Measurements from ENCODE around the gene MRLN. TPM values are rescaled to one million over a fixed set of nuclear protein-coding genes. Genes with fewer than 3 reads are reported as not detected.

Gene MRLN
- total RNA-seq, 3 donors from 2014 or later (not counting 1 experiment from before 2014, with no cell fraction given), result not detected

- Histone ChIP-seq H3K9me3 (ENCODE audit: control insufficient read depth, insufficient read depth, low read length) (no peaks in the 10 kb centered on the region), H3K4me1 (ENCODE audit: control insufficient read depth, insufficient read depth, low read length) (no peaks in the 10 kb centered on the region), H3K4me3 (ENCODE audit: low read length) (no peak overlapping the region), H3K27me3 (ENCODE audit: control insufficient read depth, insufficient read depth, low read length) (no peaks in the 10 kb centered on the region), H3K36me3 (ENCODE audit: control insufficient read depth, insufficient read depth, low read length) (no peaks in the 10 kb centered on the region), H3K27ac (ENCODE audit: low read length) (no peak overlapping the region)
- H3K36me3 Mint-ChIP-seq, result no peaks in the 10 kb centered on the region
- ATAC-seq (no peak), DNase-seq (no peak)
- TF ChIP-seq CTCF (IDR thresholded peaks at IDR 0.05), result no peak
- no peak overlapping the region for H3K27ac Mint-ChIP-seq
- H3K9me3 Mint-ChIP-seq, result peaks cover 0 to 3% of the 10 kb centered on the region in 2 donors
- H3K4me1 Mint-ChIP-seq, result no peaks in the 10 kb centered on the region
- H3K4me3 Mint-ChIP-seq, result no peak overlapping the region
- H3K27me3 Mint-ChIP-seq (ENCODE audit: low read depth in 2 of 2), result peaks cover 0 to 3% of the 10 kb centered on the region in 2 donors
- intact Hi-C loops (cut with micrococcal nuclease), result no loop called here
- 82% methylated on average over 3 of the region's 3 CpGs for WGBS (ENCODE audit: insufficient coverage)
Measured at GRCh38 chr10:59757966-59758365, 4.7 kb upstream of the MRLN start.

GRCh38 chr10:59754951-59755350, 1.7 kb upstream of the MRLN start:
- Histone ChIP-seq H3K27ac (ENCODE audit: low read length) (no peak overlapping the region), H3K36me3 (ENCODE audit: control insufficient read depth, insufficient read depth, low read length) (no peaks in the 10 kb centered on the region), H3K27me3 (ENCODE audit: control insufficient read depth, insufficient read depth, low read length) (no peaks in the 10 kb centered on the region), H3K9me3 (ENCODE audit: control insufficient read depth, insufficient read depth, low read length) (no peaks in the 10 kb centered on the region), H3K4me1 (ENCODE audit: control insufficient read depth, insufficient read depth, low read length) (no peaks in the 10 kb centered on the region), H3K4me3 (ENCODE audit: low read length) (no peak overlapping the region)
- intact Hi-C loops (cut with micrococcal nuclease), result no loop called here
- Mint-ChIP-seq H3K36me3 (no peaks in the 10 kb centered on the region), H3K9me3 (no peaks in the 10 kb centered on the region), H3K27ac (no peak overlapping the region), H3K4me3 (no peak overlapping the region), H3K4me1 (no peaks in the 10 kb centered on the region), H3K27me3 (ENCODE audit: low read depth in 2 of 2) (peaks cover 0 to 5% of the 10 kb centered on the region in 2 donors)
- WGBS (ENCODE audit: insufficient coverage), result 100% methylated on average over 1 of the region's 4 CpGs
- no peak for TF ChIP-seq CTCF (IDR thresholded peaks at IDR 0.05)
- ATAC-seq (no peak), DNase-seq (no peak)

- no peak for TF ChIP-seq CTCF (IDR thresholded peaks at IDR 0.05)
- intact Hi-C loops (cut with micrococcal nuclease), result no loop called here
Measured at GRCh38 chr10:59752278-59752940, 846 bp downstream of the MRLN start.

More at GRCh38 chr10:59752278-59752940, 846 bp downstream of the MRLN start:
- DNase-seq (no peak), ATAC-seq (no peak)
- no peaks in the 10 kb centered on the region for H3K27me3 ChIP-seq (ENCODE audit: control insufficient read depth, insufficient read depth, low read length)
- Mint-ChIP-seq H3K4me3 (no peak overlapping the region), H3K9me3 (no peaks in the 10 kb centered on the region), H3K4me1 (no peaks in the 10 kb centered on the region), H3K36me3 (no peaks in the 10 kb centered on the region), H3K27ac (no peak overlapping the region), H3K27me3 (ENCODE audit: low read depth in 2 of 2) (peaks cover 0 to 5% of the 10 kb centered on the region in 2 donors)
- no peak overlapping the region for H3K4me3 ChIP-seq (ENCODE audit: low read length)
- H3K27ac ChIP-seq (ENCODE audit: low read length), result no peak overlapping the region
- WGBS (ENCODE audit: insufficient coverage), result 65% methylated on average over 2 of the region's 2 CpGs
- no peaks in the 10 kb centered on the region for H3K36me3 ChIP-seq (ENCODE audit: control insufficient read depth, insufficient read depth, low read length)
- H3K4me1 ChIP-seq (ENCODE audit: control insufficient read depth, insufficient read depth, low read length), result no peaks in the 10 kb centered on the region
- no peaks in the 10 kb centered on the region for H3K9me3 ChIP-seq (ENCODE audit: control insufficient read depth, insufficient read depth, low read length)
